Ovary (tissue), 3 donors: ENCODE measurements around the gene LRTM1.

Experiments used
- CTCF ChIP-seq, 3 donors: fragments of 450-650 bp in 2 of 3; fragments of 200-600 bp in 1 of 3; IDR thresholded peaks; one replicate each; pipeline versions ENCODE4 v1.5.1 to v1.8.0; 2016 to 2022; ENCODE audit warnings: antibody characterized with exemption in 3 of 3, mild to moderate bottlenecking in 1 of 3
- EP300 ChIP-seq: sonication (generic); formaldehyde crosslinking; IDR thresholded peaks from one replicate; pipeline ENCODE4 v1.6.1; 2017; ENCODE audit warnings: antibody characterized with exemption
- POLR2A ChIP-seq: fragments of 450-650 bp; IDR thresholded peaks from one replicate; pipeline ENCODE4 v1.6.1; 2017; ENCODE audit warnings: antibody characterized with exemption, mild to moderate bottlenecking, moderate library complexity
- donor health status: DM: no; HTN: no; CAD: no.

- TF ChIP-seq CTCF (IDR thresholded peaks at IDR 0.05) (no peak), POLR2A (no peak), EP300 (no peak)
Measured at GRCh38 chr3:54954521-54954920, 26.7 kb upstream of the LRTM1 start.
